HepG2 (cell line): ENCODE data around the gene AMDHD1. TPM values are rescaled to one million over a fixed set of nuclear protein-coding genes. Genes with fewer than 3 reads are reported as not detected.
A peak's percentile ranks its signal among the peaks of the same experiment; 100 is the strongest.

Experiments used
- AGO1 ChIP-seq: fragments of 200-400 bp; formaldehyde crosslinking; IDR thresholded peaks from 2 replicates; pipeline ENCODE4 v1.6.1; 2017; ENCODE audit warnings: mild to moderate bottlenecking, low read depth, low read length, moderate library complexity; ENCODE audit not compliant: poor library complexity, severe bottlenecking
- ATAD3A ChIP-seq: sonication (generic); formaldehyde crosslinking; IDR thresholded peaks from 2 replicates; pipeline ENCODE4 v1.4.0; 2020; ENCODE audit warnings: missing genetic modification reagents
- BCL6 ChIP-seq: IDR thresholded peaks from 2 replicates; pipeline ENCODE4 v1.6.1; 2016; ENCODE audit warnings: missing genetic modification reagents, missing compliant biosample characterization
- ELF3 ChIP-seq: IDR thresholded peaks from 2 replicates; pipeline ENCODE4 v1.6.1; 2016; ENCODE audit warnings: missing genetic modification reagents, missing compliant biosample characterization
- FOXK2 ChIP-seq: fragments of 450-650 bp; IDR thresholded peaks from 2 replicates; pipeline ENCODE4 v1.6.1; 2016
- GMEB1 ChIP-seq: sonication (generic); formaldehyde crosslinking; IDR thresholded peaks from 2 replicates; pipeline ENCODE4 v1.5.1; 2020; ENCODE audit warnings: missing genetic modification reagents, mild to moderate bottlenecking, borderline replicate concordance
- HNRNPUL1 ChIP-seq: fragments of 200-400 bp; formaldehyde crosslinking; IDR thresholded peaks from 2 replicates; pipeline ENCODE4 v1.6.1; 2017; ENCODE audit warnings: low read depth, mild to moderate bottlenecking, low read length, moderate library complexity
- HOXA7 ChIP-seq: sonication (generic); formaldehyde crosslinking; IDR thresholded peaks from 2 replicates; pipeline ENCODE4 v1.8.1; 2022; ENCODE audit warnings: mild to moderate bottlenecking, missing genetic modification reagents, moderate library complexity
- JUND ChIP-seq: sonication (generic); formaldehyde crosslinking; IDR thresholded peaks from 2 replicates; pipeline ENCODE4 v1.8.0; 2022; ENCODE audit warnings: mild to moderate bottlenecking, missing genetic modification reagents
- KDM3A ChIP-seq: IDR thresholded peaks from 2 replicates; pipeline ENCODE4 v1.6.1; 2018; ENCODE audit warnings: low read depth, missing compliant biosample characterization
- MXD4 ChIP-seq: IDR thresholded peaks from 2 replicates; pipeline ENCODE4 v1.6.1; 2016; ENCODE audit warnings: mild to moderate bottlenecking, missing biosample characterization, missing genetic modification reagents
- MYPOP ChIP-seq: sonication (generic); formaldehyde crosslinking; IDR thresholded peaks from 2 replicates; pipeline ENCODE4 v1.8.1; 2023; ENCODE audit warnings: mild to moderate bottlenecking, moderate library complexity, missing genetic modification reagents
- NCOA1 ChIP-seq: sonication (generic); formaldehyde crosslinking; IDR thresholded peaks from 2 replicates; pipeline ENCODE4 v1.9.0; 2021; ENCODE audit warnings: missing genetic modification reagents
- NR3C1 ChIP-seq: sonication (generic); formaldehyde crosslinking; IDR thresholded peaks from 2 replicates; pipeline ENCODE4 v1.4.0; 2020; ENCODE audit warnings: missing genetic modification reagents
- RAD51 ChIP-seq: fragments of 450-650 bp; IDR thresholded peaks from 2 replicates; pipeline ENCODE4 v1.6.1; 2016; ENCODE audit warnings: borderline replicate concordance
- SNRNP70 ChIP-seq: fragments of 200-400 bp; formaldehyde crosslinking; IDR thresholded peaks from 2 replicates; pipeline ENCODE4 v1.6.1; 2017; ENCODE audit warnings: mild to moderate bottlenecking, low read depth, low read length, moderate library complexity
- SOX13 ChIP-seq, 3 experiments: fragments of 450-650 bp in 1 of 3; sonication (generic) in 1 of 3; formaldehyde crosslinking in 1 of 3; IDR thresholded peaks in 2 of 3; conservative IDR thresholded peaks in 1 of 3; 2 replicates each; pipeline versions ENCODE4 v1.5.0 to v1.6.1; 2016 to 2020; ENCODE audit warnings: antibody characterized with exemption in 1 of 3, mild to moderate bottlenecking in 1 of 3, missing compliant biosample characterization in 1 of 3, missing genetic modification reagents in 1 of 3, moderate library complexity in 1 of 3
- TMF1 ChIP-seq: sonication (generic); formaldehyde crosslinking; IDR thresholded peaks from 2 replicates; pipeline ENCODE4 v1.8.1; 2022; ENCODE audit warnings: low read depth, missing genetic modification reagents
- ZBTB20 ChIP-seq: sonication (generic); formaldehyde crosslinking; IDR thresholded peaks from 2 replicates; pipeline ENCODE4 v1.8.1; 2023; ENCODE audit warnings: missing genetic modification reagents, low read depth, mild to moderate bottlenecking, borderline replicate concordance
- ZFY ChIP-seq: sonication (generic); formaldehyde crosslinking; IDR thresholded peaks from 2 replicates; pipeline ENCODE4 v1.4.0; 2020; ENCODE audit warnings: missing genetic modification reagents
- ZNF282 ChIP-seq: fragments of 450-650 bp; IDR thresholded peaks from 2 replicates; pipeline ENCODE4 v1.6.1; 2018; ENCODE audit not compliant: partially characterized antibody
- ZNF460 ChIP-seq: sonication (generic); formaldehyde crosslinking; IDR thresholded peaks from 2 replicates; pipeline ENCODE4 v1.5.1; 2020; ENCODE audit warnings: missing genetic modification reagents, mild to moderate bottlenecking, borderline replicate concordance
- polyA plus RNA-seq, 8 experiments: library from polyadenylated mRNA; depleted of rRNA in 3 of 8; stranded (reverse) in 7 of 8; unstranded in 1 of 8; fragments of >200 nt; fragmentation: Illumina TruSeq in 4 of 8; extraction: Trizol in 4 of 8; gene quantifications; 2 replicates each; pipeline versions ENCODE4 v1.2.1 to v1.2.3, GENCODE V29; 2011 to 2016; ENCODE audit warnings: low read depth in 4 of 8, missing spikeins in 1 of 8, mixed read lengths in 1 of 8; ENCODE audit not compliant: insufficient read depth in 1 of 8
- total RNA-seq, 5 experiments: library from RNA; depleted of rRNA; stranded (reverse); fragments of >200 nt; fragmentation: Illumina TruSeq; extraction: Trizol; gene quantifications; 2 replicates each; pipeline ENCODE4 v1.2.3, GENCODE V29; 2016; ENCODE audit warnings: low read depth in 1 of 5
- TF ChIP-seq, protein P1 (sequence below): sonication (generic); formaldehyde crosslinking; IDR thresholded peaks from 2 replicates; pipeline ENCODE4 v1.8.0; 2022; ENCODE audit warnings: mild to moderate bottlenecking, missing genetic modification reagents
- TF ChIP-seq, protein P2 (sequence below): sonication (generic); formaldehyde crosslinking; IDR thresholded peaks from 2 replicates; pipeline ENCODE4 v1.4.0; 2020; ENCODE audit warnings: missing genetic modification reagents, low read depth, mild to moderate bottlenecking, borderline replicate concordance
- TF ChIP-seq, protein P3 (sequence below): IDR thresholded peaks from 2 replicates; pipeline ENCODE4 v1.6.1; 2018; ENCODE audit warnings: missing genetic modification reagents

The AMDHD1 gene
- total and polyA plus RNA-seq, 2 of the 13 experiments (the other 11 are each of a cell fraction or from before 2014, with no cell fraction given), result 6.5 to 29.6 TPM

GRCh38 chr12:95949477-95950206 lies 6.5 kb downstream of the AMDHD1 start (continued):
- TF ChIP-seq MYPOP (CRISPR knock-in tag), result no peak
- TF ChIP-seq RAD51, result no peak
- TF ChIP-seq GMEB1 (CRISPR knock-in tag), result no peak
- TF ChIP-seq ZFY, result no peak
- no peak; the same call in 1 of the 2 replicates for TF ChIP-seq ZNF460
- TF ChIP-seq HNRNPUL1, result no peak
- no peak for TF ChIP-seq TMF1
- peak; percentile 98 for TF ChIP-seq BCL6 (CRISPR knock-in tag)
- no peak for TF ChIP-seq SNRNP70
- no peak for TF ChIP-seq ZNF282
- TF ChIP-seq MXD4 (CRISPR knock-in tag), result no peak
- TF ChIP-seq ATAD3A (CRISPR knock-in tag), result no peak
- peak; percentile 34; the same call in 1 of the 2 replicates for TF ChIP-seq KDM3A
- TF ChIP-seq, protein P1, sequence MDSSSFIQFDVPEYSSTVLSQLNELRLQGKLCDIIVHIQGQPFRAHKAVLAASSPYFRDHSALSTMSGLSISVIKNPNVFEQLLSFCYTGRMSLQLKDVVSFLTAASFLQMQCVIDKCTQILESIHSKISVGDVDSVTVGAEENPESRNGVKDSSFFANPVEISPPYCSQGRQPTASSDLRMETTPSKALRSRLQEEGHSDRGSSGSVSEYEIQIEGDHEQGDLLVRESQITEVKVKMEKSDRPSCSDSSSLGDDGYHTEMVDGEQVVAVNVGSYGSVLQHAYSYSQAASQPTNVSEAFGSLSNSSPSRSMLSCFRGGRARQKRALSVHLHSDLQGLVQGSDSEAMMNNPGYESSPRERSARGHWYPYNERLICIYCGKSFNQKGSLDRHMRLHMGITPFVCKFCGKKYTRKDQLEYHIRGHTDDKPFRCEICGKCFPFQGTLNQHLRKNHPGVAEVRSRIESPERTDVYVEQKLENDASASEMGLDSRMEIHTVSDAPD (CRISPR knock-in tag), result 0 out of 2 replicates have a peak, but pooled peaks have one; percentile 44
- TF ChIP-seq, protein P2, sequence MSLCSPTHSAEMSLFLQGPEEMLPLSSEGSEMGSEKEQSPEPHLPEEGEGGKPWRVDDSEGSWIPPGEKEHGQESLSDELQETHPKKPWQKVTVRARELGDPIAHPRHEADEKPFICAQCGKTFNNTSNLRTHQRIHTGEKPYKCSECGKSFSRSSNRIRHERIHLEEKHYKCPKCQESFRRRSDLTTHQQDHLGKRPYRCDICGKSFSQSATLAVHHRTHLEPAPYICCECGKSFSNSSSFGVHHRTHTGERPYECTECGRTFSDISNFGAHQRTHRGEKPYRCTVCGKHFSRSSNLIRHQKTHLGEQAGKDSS (CRISPR knock-in tag), result no peak
- TF ChIP-seq NR3C1 (CRISPR knock-in tag), result no peak
- TF ChIP-seq ZBTB20 (CRISPR knock-in tag), result no peak
- TF ChIP-seq JUND, result no peak
- TF ChIP-seq, protein P3, sequence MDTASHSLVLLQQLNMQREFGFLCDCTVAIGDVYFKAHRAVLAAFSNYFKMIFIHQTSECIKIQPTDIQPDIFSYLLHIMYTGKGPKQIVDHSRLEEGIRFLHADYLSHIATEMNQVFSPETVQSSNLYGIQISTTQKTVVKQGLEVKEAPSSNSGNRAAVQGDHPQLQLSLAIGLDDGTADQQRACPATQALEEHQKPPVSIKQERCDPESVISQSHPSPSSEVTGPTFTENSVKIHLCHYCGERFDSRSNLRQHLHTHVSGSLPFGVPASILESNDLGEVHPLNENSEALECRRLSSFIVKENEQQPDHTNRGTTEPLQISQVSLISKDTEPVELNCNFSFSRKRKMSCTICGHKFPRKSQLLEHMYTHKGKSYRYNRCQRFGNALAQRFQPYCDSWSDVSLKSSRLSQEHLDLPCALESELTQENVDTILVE (CRISPR knock-in tag), result no peak
- peak; percentile 68 for TF ChIP-seq ELF3 (CRISPR knock-in tag)
- no peak for TF ChIP-seq HOXA7
- peak; percentile 98 for TF ChIP-seq SOX13 (IDR thresholded peaks at IDR 0.05)
- peak in 1 of 2 experiments; percentile 100; a peak in 2 of 4 replicates for TF ChIP-seq SOX13 (CRISPR knock-in tag; conservative IDR thresholded peaks at IDR 0.05 in 1 of 2, IDR thresholded peaks at IDR 0.05 in 1 of 2)
- 0 out of 2 replicates have a peak, but pooled peaks have one; percentile 48 for TF ChIP-seq NCOA1 (CRISPR knock-in tag)
- no peak for TF ChIP-seq FOXK2
- TF ChIP-seq AGO1, result no peak
